Measurements from ENCODE around the gene NPPB. TPM values are rescaled to one million over a fixed set of nuclear protein-coding genes. Genes with fewer than 3 reads are reported as not detected.

The NPPB gene
- total RNA-seq, 2 donors from 2014 or later = 45.8 to 51.9 TPM

DNA sequence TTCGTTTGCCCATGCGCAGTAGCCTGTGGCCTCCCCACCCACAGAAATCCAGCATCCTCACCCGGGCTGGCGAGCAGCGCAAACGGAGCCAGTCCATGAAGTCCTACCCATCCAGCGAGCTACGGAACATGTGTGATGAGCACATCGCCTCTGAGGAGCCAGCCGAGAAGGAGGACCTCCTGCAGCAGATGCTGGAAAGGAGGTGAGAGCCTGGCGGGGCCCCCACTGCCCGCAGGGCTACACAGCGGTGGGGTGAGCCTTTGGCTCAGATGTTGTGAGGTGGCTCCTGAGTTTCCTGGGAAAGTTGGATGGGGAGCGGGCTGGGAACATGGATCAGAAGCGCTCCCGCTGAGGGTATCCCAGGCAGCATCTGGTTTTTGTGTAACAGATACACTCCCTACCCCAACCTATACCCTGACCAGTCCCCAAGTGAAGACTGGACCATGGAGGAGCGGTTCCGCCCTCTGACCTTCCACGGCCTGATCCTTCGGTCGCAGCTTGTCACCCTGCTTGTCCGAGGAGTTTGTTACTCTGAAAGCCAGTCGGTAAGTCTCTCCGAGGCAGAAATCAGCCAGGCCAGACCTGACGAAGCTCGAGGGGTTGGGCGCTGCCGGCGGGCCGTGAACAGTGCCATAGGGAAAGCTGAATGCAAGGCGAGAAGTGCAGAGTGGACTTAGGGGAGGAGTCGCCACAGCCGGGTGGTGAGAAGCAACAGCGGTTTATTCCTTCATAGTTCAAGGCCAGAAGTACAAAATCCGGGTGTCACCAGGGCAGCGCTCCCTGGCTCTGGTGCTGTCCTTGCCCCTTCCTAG, 21.6 kb downstream of the NPPB start:
- no peak overlapping the region for H3K9ac ChIP-seq (ENCODE audit: extremely low read depth, low read length, poor library complexity, severe bottlenecking)
- H3K4me1 Mint-ChIP-seq = no peaks in the 10 kb centered on the region

DNA sequence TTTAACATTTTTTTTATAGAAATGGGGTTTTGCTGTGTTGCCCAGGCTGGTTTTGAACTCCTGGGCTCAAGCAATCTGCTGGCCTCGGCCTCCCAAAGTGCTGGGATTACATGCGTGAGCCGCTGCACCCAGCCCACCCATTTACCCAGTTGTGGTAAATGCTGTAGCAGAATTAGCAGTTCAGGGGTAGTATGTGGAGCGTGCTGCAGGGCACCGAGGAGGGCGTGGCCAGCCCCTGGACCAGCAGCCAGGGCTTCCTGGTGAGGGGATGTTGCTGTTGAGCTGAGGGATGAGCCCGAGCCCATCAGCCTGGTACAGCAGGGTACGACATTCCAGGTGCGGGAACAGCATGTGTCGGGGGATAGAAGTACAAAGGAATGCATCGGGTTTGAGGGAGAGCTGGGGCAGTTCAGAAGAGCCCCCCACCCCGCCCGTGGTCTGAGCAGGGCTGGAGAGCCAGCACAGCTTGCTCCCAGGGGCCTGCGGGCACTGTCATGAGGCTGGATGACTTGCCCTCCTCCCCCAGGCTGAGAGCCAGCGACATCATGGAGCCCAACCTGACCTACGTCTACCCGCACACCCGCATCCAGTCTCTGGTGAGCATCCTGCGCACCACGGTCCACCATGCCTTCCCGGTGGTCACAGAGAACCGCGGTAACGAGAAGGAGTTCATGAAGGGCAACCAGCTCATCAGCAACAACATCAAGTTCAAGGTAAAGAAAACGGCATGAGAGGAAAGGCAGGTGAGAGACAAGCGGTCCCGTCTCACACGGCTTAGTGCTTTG, 23.1 kb downstream of the NPPB start:
- Mint-ChIP-seq H3K4me1 (no peaks in the 10 kb centered on the region), H3K27me3 (ENCODE audit: insufficient read depth) (no peaks in the 10 kb centered on the region), H3K27ac (no peak overlapping the region), H3K9me3 (no peaks in the 10 kb centered on the region), H3K4me3 (no peak overlapping the region), H3K36me3 (ENCODE audit: low read depth) (peaks cover 68% of the 10 kb centered on the region)
- Histone ChIP-seq H3K4me3 (ENCODE audit: low read length) (no peak overlapping the region), H3K9me3 (ENCODE audit: control insufficient read depth, low read length) (no peaks in the 10 kb centered on the region), H3K27ac (ENCODE audit: low read depth, low read length) (no peak overlapping the region), H3K4me1 (ENCODE audit: control insufficient read depth, insufficient read depth, low read length) (no peaks in the 10 kb centered on the region), H3K27me3 (ENCODE audit: control insufficient read depth, insufficient read depth, low read length, poor library complexity, severe bottlenecking) (no peaks in the 10 kb centered on the region), H3K36me3 (ENCODE audit: control insufficient read depth, insufficient read depth, low read length) (peaks cover 77% of the 10 kb centered on the region), H3K9ac (ENCODE audit: extremely low read depth, low read length, poor library complexity, severe bottlenecking) (no peak overlapping the region)
- TF ChIP-seq CTCF (conservative IDR thresholded peaks at IDR 0.05) = no peak
- DNase-seq = no peak
- 95 to 98% methylated on average over 20 to 28 of the region's 28 CpGs for WGBS, 2 experiments (ENCODE audit: insufficient coverage in 1 of 2, insufficient read length in 1 of 2)

More for the DNA sequence above, 21.6 kb downstream of the NPPB start:
- no peaks in the 10 kb centered on the region for H3K9me3 ChIP-seq (ENCODE audit: control insufficient read depth, low read length)
- H3K36me3 ChIP-seq (ENCODE audit: control insufficient read depth, insufficient read depth, low read length) = peaks cover 80% of the 10 kb centered on the region
- H3K4me1 ChIP-seq (ENCODE audit: control insufficient read depth, insufficient read depth, low read length) = no peaks in the 10 kb centered on the region
- DNase-seq = no peak
- no peaks in the 10 kb centered on the region for H3K27me3 ChIP-seq (ENCODE audit: control insufficient read depth, insufficient read depth, low read length, poor library complexity, severe bottlenecking)
- TF ChIP-seq CTCF (conservative IDR thresholded peaks at IDR 0.05) = no peak
- Mint-ChIP-seq H3K36me3 (ENCODE audit: low read depth) (peaks cover 68% of the 10 kb centered on the region), H3K27ac (no peak overlapping the region), H3K9me3 (no peaks in the 10 kb centered on the region), H3K4me3 (no peak overlapping the region), H3K27me3 (ENCODE audit: insufficient read depth) (no peaks in the 10 kb centered on the region)
- 93 to 94% methylated on average over 22 to 36 of the region's 36 CpGs for WGBS, 2 experiments (ENCODE audit: insufficient coverage in 1 of 2, insufficient read length in 1 of 2)
- no peak overlapping the region for H3K27ac ChIP-seq (ENCODE audit: low read depth, low read length)
- H3K4me3 ChIP-seq (ENCODE audit: low read length) = no peak overlapping the region

GRCh38 chr1:11833900-11834299, 24.8 kb downstream of the NPPB start:
- H3K9me3 Mint-ChIP-seq = no peaks in the 10 kb centered on the region
- no peak overlapping the region for H3K4me3 ChIP-seq (ENCODE audit: low read length)
- H3K4me1 Mint-ChIP-seq = no peaks in the 10 kb centered on the region
- no peak overlapping the region for H3K4me3 Mint-ChIP-seq
- 95 to 96% methylated on average over 13 of the region's 13 CpGs for WGBS, 2 experiments (ENCODE audit: insufficient coverage in 1 of 2, insufficient read length in 1 of 2)
- H3K4me1 ChIP-seq (ENCODE audit: control insufficient read depth, insufficient read depth, low read length) = no peaks in the 10 kb centered on the region
- no peak overlapping the region for H3K9ac ChIP-seq (ENCODE audit: extremely low read depth, low read length, poor library complexity, severe bottlenecking)
- no peaks in the 10 kb centered on the region for H3K27me3 Mint-ChIP-seq (ENCODE audit: insufficient read depth)
- no peak overlapping the region for H3K27ac ChIP-seq (ENCODE audit: low read depth, low read length)
- no peak for TF ChIP-seq CTCF (conservative IDR thresholded peaks at IDR 0.05)
- no peaks in the 10 kb centered on the region for H3K27me3 ChIP-seq (ENCODE audit: control insufficient read depth, insufficient read depth, low read length, poor library complexity, severe bottlenecking)
- DNase-seq = no peak
- no peaks in the 10 kb centered on the region for H3K9me3 ChIP-seq (ENCODE audit: control insufficient read depth, low read length)
- peaks cover 68% of the 10 kb centered on the region for H3K36me3 Mint-ChIP-seq (ENCODE audit: low read depth)
- H3K36me3 ChIP-seq (ENCODE audit: control insufficient read depth, insufficient read depth, low read length) = peaks cover 75% of the 10 kb centered on the region
- no peak overlapping the region for H3K27ac Mint-ChIP-seq

All from endodermal cell (in vitro differentiated cells).